Vagina (tissue), 2 donors: ENCODE results near the gene DPYD. TPM values are rescaled to one million over a fixed set of nuclear protein-coding genes. Genes with fewer than 3 reads are reported as not detected.

Experiments
- DNase-seq, 2 donors: peaks; one replicate each; pipeline ENCODE4 v3.0.0-alpha.2; 2017; ENCODE audit errors: extremely low spot score in 2 of 2
- H3K27ac ChIP-seq: fragments of 200-600 bp; sonication (generic); one replicate; pipeline ENCODE4 v1.5.1; 2019
- H3K27me3 ChIP-seq: fragments of 200-600 bp; sonication (generic); one replicate; pipeline ENCODE4 v1.5.1; 2019
- H3K36me3 ChIP-seq, 2 donors: fragments of 200-600 bp; sonication (generic); one replicate each; pipeline ENCODE4 v1.5.1; 2017 to 2019
- H3K4me1 ChIP-seq: fragments of 200-600 bp; sonication (generic); one replicate; pipeline ENCODE4 v1.5.1; 2019
- H3K4me3 ChIP-seq, 2 donors: fragments of 200-600 bp; sonication (generic); 1 replicate in 1 of 2; 2 replicates in 1 of 2; pipeline ENCODE4 v1.5.1; 2016 to 2019
- H3K9me3 ChIP-seq: fragments of 200-600 bp; sonication (generic); one replicate; pipeline ENCODE4 v1.5.1; 2019
- POLR2A ChIP-seq, 2 donors: fragments of 450-650 bp; IDR thresholded peaks; one replicate each; pipeline ENCODE4 v1.6.1; 2017; ENCODE audit warnings: antibody characterized with exemption in 2 of 2, mild to moderate bottlenecking in 2 of 2, moderate library complexity in 2 of 2
- POLR2AphosphoS5 ChIP-seq, 2 donors: sonication (generic); formaldehyde crosslinking; IDR thresholded peaks; one replicate each; pipeline ENCODE4 v1.9.0; 2017; ENCODE audit warnings: antibody characterized with exemption in 2 of 2, mild to moderate bottlenecking in 2 of 2, low read depth in 1 of 2; ENCODE audit not compliant: insufficient read depth in 1 of 2
- intact Hi-C: fragments of 100-400 bp; cut with DNase I; formaldehyde crosslinking; loops from one replicate; pipeline ENCODE4 v1.15.1; 2023
- total RNA-seq: library from RNA; depleted of rRNA; stranded (reverse); fragments of >200 nt; gene quantifications from one replicate; pipeline ENCODE4 v1.2.3, GENCODE V29; 2016
- TF ChIP-seq, protein P1 (sequence below), 3 experiments: fragments of 450-650 bp in 2 of 3; fragments of 200-600 bp in 1 of 3; sonication (generic) in 1 of 3; IDR thresholded peaks; one replicate each; pipeline ENCODE4 v1.5.1; 2017 to 2019; ENCODE audit warnings: antibody characterized with exemption in 3 of 3, mild to moderate bottlenecking in 2 of 3, moderate library complexity in 2 of 3

Gene DPYD
- total RNA-seq, 1 donor from 2014 or later, result 45.7 TPM

DNA sequence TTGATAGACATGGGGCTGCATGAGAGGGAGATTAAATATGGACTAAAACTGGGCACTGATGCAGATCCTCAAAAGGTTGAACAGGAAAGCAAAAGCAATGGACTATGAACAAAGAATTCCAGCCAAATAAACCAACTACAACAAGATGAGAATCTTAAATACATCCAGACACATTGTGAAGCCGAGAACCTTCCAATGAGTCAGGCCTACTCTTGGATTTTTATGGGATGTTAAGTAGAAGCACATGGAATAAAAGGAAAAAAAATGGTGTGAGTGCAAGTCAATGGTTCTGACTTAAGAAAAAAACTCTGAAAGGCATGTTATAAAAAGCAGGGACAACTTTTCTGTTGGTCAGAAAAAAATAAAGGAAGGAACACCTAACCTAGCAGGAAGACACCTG is 227.2 kb downstream of the DPYD start:
- Histone ChIP-seq H3K36me3 (no peaks in the 10 kb centered on the region), H3K27me3 (no peaks in the 10 kb centered on the region), H3K4me3 (no peak overlapping the region), H3K9me3 (no peaks in the 10 kb centered on the region), H3K27ac (no peak overlapping the region), H3K4me1 (no peaks in the 10 kb centered on the region)
- DNase-seq, result no peak
- intact Hi-C loops, result no loop called here
- TF ChIP-seq POLR2A (IDR thresholded peaks at IDR 0.05), result no peak
- TF ChIP-seq, protein P1, sequence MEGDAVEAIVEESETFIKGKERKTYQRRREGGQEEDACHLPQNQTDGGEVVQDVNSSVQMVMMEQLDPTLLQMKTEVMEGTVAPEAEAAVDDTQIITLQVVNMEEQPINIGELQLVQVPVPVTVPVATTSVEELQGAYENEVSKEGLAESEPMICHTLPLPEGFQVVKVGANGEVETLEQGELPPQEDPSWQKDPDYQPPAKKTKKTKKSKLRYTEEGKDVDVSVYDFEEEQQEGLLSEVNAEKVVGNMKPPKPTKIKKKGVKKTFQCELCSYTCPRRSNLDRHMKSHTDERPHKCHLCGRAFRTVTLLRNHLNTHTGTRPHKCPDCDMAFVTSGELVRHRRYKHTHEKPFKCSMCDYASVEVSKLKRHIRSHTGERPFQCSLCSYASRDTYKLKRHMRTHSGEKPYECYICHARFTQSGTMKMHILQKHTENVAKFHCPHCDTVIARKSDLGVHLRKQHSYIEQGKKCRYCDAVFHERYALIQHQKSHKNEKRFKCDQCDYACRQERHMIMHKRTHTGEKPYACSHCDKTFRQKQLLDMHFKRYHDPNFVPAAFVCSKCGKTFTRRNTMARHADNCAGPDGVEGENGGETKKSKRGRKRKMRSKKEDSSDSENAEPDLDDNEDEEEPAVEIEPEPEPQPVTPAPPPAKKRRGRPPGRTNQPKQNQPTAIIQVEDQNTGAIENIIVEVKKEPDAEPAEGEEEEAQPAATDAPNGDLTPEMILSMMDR (IDR thresholded peaks at IDR 0.05), result no peak
- no peak for TF ChIP-seq POLR2AphosphoS5 (IDR thresholded peaks at IDR 0.05; ENCODE audit: insufficient read depth in 1 of 2, low read depth in 1 of 2)

DNA sequence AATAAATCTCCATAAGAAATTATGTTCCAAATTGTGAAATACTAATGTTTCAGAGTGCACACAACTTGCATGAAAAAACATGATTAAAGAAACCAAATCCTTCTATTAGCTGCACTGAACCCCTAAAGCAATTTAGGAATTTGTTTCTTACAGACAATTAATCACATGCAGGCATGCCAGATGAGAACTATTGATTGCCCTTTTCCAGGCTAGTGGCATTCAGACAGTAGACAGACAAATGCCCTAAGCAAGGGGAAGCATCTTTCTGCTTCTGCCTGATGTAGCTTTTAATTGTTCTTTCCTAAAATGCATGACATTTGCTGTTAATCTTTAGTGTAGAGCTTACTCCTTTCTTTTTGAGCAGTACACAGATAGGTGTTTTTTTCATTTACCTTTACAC is 229.5 kb downstream of the DPYD start:
- H3K27ac ChIP-seq, result no peak overlapping the region
- no peaks in the 10 kb centered on the region for H3K9me3 ChIP-seq
- intact Hi-C loops, result no loop called here
- no peak overlapping the region for H3K4me3 ChIP-seq
- no peaks in the 10 kb centered on the region for H3K27me3 ChIP-seq
- peaks cover 0 to 3% of the 10 kb centered on the region in 2 donors for H3K36me3 ChIP-seq
- H3K4me1 ChIP-seq, result no peaks in the 10 kb centered on the region
- no peak for DNase-seq
- TF ChIP-seq, protein P1 (IDR thresholded peaks at IDR 0.05), result no peak
- TF ChIP-seq POLR2A (IDR thresholded peaks at IDR 0.05) (no peak), POLR2AphosphoS5 (IDR thresholded peaks at IDR 0.05; ENCODE audit: insufficient read depth in 1 of 2, low read depth in 1 of 2) (no peak)

DNA sequence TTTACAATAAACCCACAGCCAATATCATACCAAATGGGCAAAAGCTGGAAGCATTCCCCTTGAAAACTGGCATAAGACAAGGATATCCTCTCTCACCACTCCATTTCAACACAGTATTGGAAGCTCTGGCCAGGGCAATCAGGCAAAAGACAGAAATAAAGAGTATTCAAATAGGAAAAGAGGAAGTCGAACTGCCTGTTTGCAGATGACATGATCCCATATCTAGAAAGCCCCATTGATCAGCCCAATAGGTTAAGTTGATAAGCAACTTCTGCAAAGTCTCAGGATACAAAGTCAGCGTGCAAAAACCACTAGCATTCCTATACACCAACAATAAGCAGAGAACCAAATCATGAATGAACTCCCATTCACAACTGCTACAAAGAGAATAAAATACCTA is 235.5 kb downstream of the DPYD start:
- Histone ChIP-seq H3K36me3 (peaks cover 0 to 3% of the 10 kb centered on the region in 2 donors), H3K4me1 (no peaks in the 10 kb centered on the region), H3K27ac (no peak overlapping the region), H3K4me3 (no peak overlapping the region), H3K9me3 (no peaks in the 10 kb centered on the region), H3K27me3 (no peaks in the 10 kb centered on the region)
- DNase-seq, result no peak
- intact Hi-C loops, result no loop called here
- TF ChIP-seq, protein P1 (IDR thresholded peaks at IDR 0.05), result no peak
- no peak for TF ChIP-seq POLR2A (IDR thresholded peaks at IDR 0.05)
- TF ChIP-seq POLR2AphosphoS5 (IDR thresholded peaks at IDR 0.05; ENCODE audit: insufficient read depth in 1 of 2, low read depth in 1 of 2), result no peak

DNA sequence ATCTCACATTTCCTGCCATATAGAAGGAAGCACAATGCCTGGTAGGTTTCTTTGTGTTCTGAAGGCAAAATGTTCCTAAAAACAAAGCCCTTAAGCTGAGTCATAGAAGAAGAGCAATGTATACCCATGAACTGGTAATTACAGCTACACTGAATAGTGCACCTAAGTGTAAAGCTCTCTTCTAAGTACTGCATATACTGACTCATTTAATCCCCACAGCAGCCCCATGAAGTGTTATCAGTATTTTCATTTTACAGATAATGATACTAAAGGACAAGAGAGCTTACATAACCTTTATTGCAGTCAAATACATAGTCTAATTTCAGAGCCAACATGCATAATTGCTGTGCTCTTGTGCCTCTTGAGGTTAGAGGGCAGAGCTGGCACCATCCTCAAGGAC is 239.9 kb downstream of the DPYD start:
- Histone ChIP-seq H3K4me1 (no peaks in the 10 kb centered on the region), H3K4me3 (no peak overlapping the region), H3K9me3 (no peaks in the 10 kb centered on the region), H3K27ac (no peak overlapping the region), H3K27me3 (no peaks in the 10 kb centered on the region), H3K36me3 (peaks cover 0 to 9% of the 10 kb centered on the region in 2 donors)
- no peak for DNase-seq
- intact Hi-C loops, result no loop called here
- TF ChIP-seq POLR2AphosphoS5 (IDR thresholded peaks at IDR 0.05; ENCODE audit: insufficient read depth in 1 of 2, low read depth in 1 of 2), result no peak

DNA sequence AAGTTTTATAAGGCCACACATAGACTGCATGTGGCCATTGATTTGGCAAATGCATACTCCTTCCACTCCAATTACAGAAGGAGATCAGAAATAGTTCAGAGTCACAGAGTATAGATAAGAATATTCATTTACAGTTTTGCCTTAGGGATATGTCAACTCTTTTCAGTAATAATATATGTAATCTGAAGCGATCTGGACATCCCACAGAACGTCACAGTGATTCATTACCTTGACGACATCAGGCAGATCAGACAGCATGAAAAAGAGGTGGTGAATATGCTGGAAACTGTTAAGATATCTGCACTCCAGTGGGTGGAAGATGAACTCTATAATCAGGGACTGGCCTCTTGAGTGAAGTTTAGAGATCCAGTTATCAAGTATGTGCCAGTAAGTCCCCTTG is 240.4 kb downstream of the DPYD start:
- H3K4me1 ChIP-seq, result no peaks in the 10 kb centered on the region
- no peak overlapping the region for H3K27ac ChIP-seq
- H3K36me3 ChIP-seq, result peaks cover 0 to 9% of the 10 kb centered on the region in 2 donors
- intact Hi-C loops, result no loop called here
- DNase-seq, result no peak
- H3K4me3 ChIP-seq, result no peak overlapping the region
- no peak for TF ChIP-seq POLR2AphosphoS5 (IDR thresholded peaks at IDR 0.05; ENCODE audit: insufficient read depth in 1 of 2, low read depth in 1 of 2)
- TF ChIP-seq, protein P1 (IDR thresholded peaks at IDR 0.05), result no peak
- TF ChIP-seq POLR2A (IDR thresholded peaks at IDR 0.05), result no peak
- H3K27me3 ChIP-seq, result no peaks in the 10 kb centered on the region
- H3K9me3 ChIP-seq, result no peaks in the 10 kb centered on the region
